CD14-positive monocyte (primary cell): ENCODE results near the gene PDAP1. TPM values are rescaled to one million over a fixed set of nuclear protein-coding genes. Genes with fewer than 3 reads are reported as not detected.

Source experiments
- DNase-seq, 3 donors: peaks; one replicate each; pipeline ENCODE4 v3.0.0-alpha.2; 2011 to 2022
- H2AFZ ChIP-seq: 2 replicates; pipeline ENCODE4 v1.6.0; 2012; ENCODE audit warnings: mild to moderate bottlenecking, low read depth, low read length, inconsistent platforms; ENCODE audit not compliant: insufficient read depth, poor library complexity, severe bottlenecking
- H3K27ac ChIP-seq, 2 donors: 1 replicate in 1 of 2; 2 replicates in 1 of 2; pipeline ENCODE4 v1.5.1; 2012 to 2013; ENCODE audit warnings: low read length in 2 of 2, control low read depth in 1 of 2, inconsistent platforms in 1 of 2, low read depth in 1 of 2, mild to moderate bottlenecking in 1 of 2
- H3K27me3 ChIP-seq, 2 donors: one replicate each; pipeline versions ENCODE4 v1.6.0 to v1.6.1; 2011 to 2013; ENCODE audit warnings: low read length in 2 of 2; ENCODE audit not compliant: control insufficient read depth in 2 of 2, insufficient read depth in 2 of 2
- H3K36me3 ChIP-seq, 2 donors: replicated peaks in 1 of 2; 1 replicate in 1 of 2; 2 replicates in 1 of 2; pipeline versions ENCODE4 v1.5.1 to v1.6.1; 2012 to 2013; ENCODE audit warnings: low read length in 2 of 2, control low read depth in 1 of 2, inconsistent platforms in 1 of 2, mild to moderate bottlenecking in 1 of 2; ENCODE audit not compliant: insufficient read depth in 2 of 2, control insufficient read depth in 1 of 2
- H3K4me1 ChIP-seq, 2 donors: 1 replicate in 1 of 2; 2 replicates in 1 of 2; pipeline versions ENCODE4 v1.5.1 to v1.6.1; 2012 to 2013; ENCODE audit warnings: low read length in 2 of 2, control low read depth in 1 of 2, inconsistent platforms in 1 of 2, mild to moderate bottlenecking in 1 of 2, moderate library complexity in 1 of 2; ENCODE audit not compliant: insufficient read depth in 2 of 2, control insufficient read depth in 1 of 2
- H3K4me2 ChIP-seq: replicated peaks from 2 replicates; pipeline ENCODE3; 2012; ENCODE audit warnings: low read length, moderate library complexity, mild to moderate bottlenecking; ENCODE audit not compliant: poor library complexity, severe bottlenecking; ENCODE audit errors: extremely low read depth
- H3K4me3 ChIP-seq, 3 experiments: fragments of 200-600 bp in 1 of 3; sonication (generic) in 1 of 3; replicated peaks in 1 of 3; 1 replicate in 2 of 3; 2 replicates in 1 of 3; pipeline ENCODE4 v1.5.1; 2011 to 2013; ENCODE audit warnings: low read length in 3 of 3, mild to moderate bottlenecking in 3 of 3, control low read depth in 2 of 3, low read depth in 2 of 3, inconsistent platforms in 1 of 3, moderate library complexity in 1 of 3
- H3K79me2 ChIP-seq: 2 replicates; pipeline ENCODE4 v1.6.0; 2012; ENCODE audit warnings: mild to moderate bottlenecking, control low read depth, inconsistent platforms, low read length, moderate library complexity; ENCODE audit not compliant: insufficient read depth
- H3K9ac ChIP-seq: 2 replicates; pipeline ENCODE4 v1.6.0; 2017; ENCODE audit warnings: low read length, mild to moderate bottlenecking; ENCODE audit not compliant: insufficient read depth, poor library complexity, severe bottlenecking
- H3K9me3 ChIP-seq, 2 donors: replicated peaks in 1 of 2; 1 replicate in 1 of 2; 2 replicates in 1 of 2; pipeline versions ENCODE4 v1.5.1 to v1.6.1; 2012 to 2013; ENCODE audit warnings: low read length in 2 of 2, control low read depth in 1 of 2; ENCODE audit not compliant: control insufficient read depth in 1 of 2, insufficient read depth in 1 of 2
- H4K20me1 ChIP-seq: 2 replicates; pipeline ENCODE4 v1.6.0; 2012; ENCODE audit warnings: mild to moderate bottlenecking, low read length, control low read depth, moderate library complexity; ENCODE audit not compliant: insufficient read depth
- H3K27ac Mint-ChIP-seq, 7 donors: one replicate each; pipeline ENCODE4 v1.8.0; 2020; ENCODE audit warnings: mild to moderate bottlenecking in 7 of 7, mixed read lengths in 7 of 7, moderate library complexity in 6 of 7, inconsistent platforms in 2 of 7
- H3K27me3 Mint-ChIP-seq, 3 donors: one replicate each; pipeline ENCODE4 v1.8.0; 2021 to 2022; ENCODE audit warnings: low read depth in 3 of 3, mild to moderate bottlenecking in 3 of 3, mixed read lengths in 3 of 3, moderate library complexity in 3 of 3, inconsistent platforms in 1 of 3
- H3K36me3 Mint-ChIP-seq, 2 donors: one replicate each; pipeline ENCODE4 v1.8.0; 2020; ENCODE audit warnings: mixed read lengths in 2 of 2, inconsistent platforms in 1 of 2, mild to moderate bottlenecking in 1 of 2
- H3K4me1 Mint-ChIP-seq: one replicate; pipeline ENCODE4 v1.8.0; 2020; ENCODE audit warnings: mild to moderate bottlenecking, mixed read lengths
- H3K4me3 Mint-ChIP-seq, 2 donors: one replicate each; pipeline ENCODE4 v1.8.0; 2020; ENCODE audit warnings: mild to moderate bottlenecking in 2 of 2, mixed read lengths in 2 of 2, moderate library complexity in 1 of 2
- H3K9me3 Mint-ChIP-seq, 7 donors: one replicate each; pipeline ENCODE4 v1.8.0; 2020 to 2022; ENCODE audit warnings: mixed read lengths in 7 of 7, mild to moderate bottlenecking in 6 of 7, moderate library complexity in 6 of 7, inconsistent platforms in 2 of 7
- CTCF ChIP-seq: fragments of 200-600 bp; IDR thresholded peaks from one replicate; pipeline ENCODE4 v1.8.0; 2022; ENCODE audit warnings: antibody characterized with exemption, mild to moderate bottlenecking
- WGBS: methylation state at CpG from one replicate; pipeline ENCODE4 v1.1.5; 2013; ENCODE audit warnings: missing lambda C conversion rate; ENCODE audit not compliant: insufficient coverage; 5-methylcytosine and 5-hydroxymethylcytosine counted together
- intact Hi-C, 2 donors: fragments of 100-400 bp; cut with micrococcal nuclease; formaldehyde crosslinking; loops; one replicate each; pipeline versions ENCODE4 v1.15.0 to v1.15.1; 2023
- polyA plus RNA-seq, 3 donors: library from polyadenylated mRNA; depleted of rRNA in 1 of 3; unstranded in 2 of 3; stranded (reverse) in 1 of 3; fragments of 300-500 nt in 2 of 3; fragments of >200 nt in 1 of 3; fragmentation: Illumina TruSeq in 2 of 3; gene quantifications; 1 replicate in 2 of 3; 2 replicates in 1 of 3; pipeline ENCODE4 v1.2.3, GENCODE V29; 2012 to 2021

Gene PDAP1
- polyA plus RNA-seq, 3 donors: 9.8 to 43.3 (median 16.2) TPM

GRCh38 chr7:99402854-99403253 is 5.5 kb downstream of the PDAP1 start:
- no peak for DNase-seq
- Mint-ChIP-seq H3K4me3 (no peak overlapping the region), H3K4me1 (peaks cover 24% of the 10 kb centered on the region), H3K9me3 (peaks cover 0 to 2% (median 0%) of the 10 kb centered on the region in 7 donors), H3K27me3 (peaks cover 0 to 2% (median 2%) of the 10 kb centered on the region in 3 donors), H3K36me3 (peaks cover 38 to 52% of the 10 kb centered on the region in 2 donors), H3K27ac (no peak overlapping the region)
- Histone ChIP-seq H4K20me1 (peaks cover 92% of the 10 kb centered on the region), H3K4me1 (peaks cover 14 to 15% of the 10 kb centered on the region in 2 donors), H3K27ac (no peak overlapping the region), H3K4me3 (no peak overlapping the region), H3K27me3 (no peaks in the 10 kb centered on the region), H3K9ac (no peak overlapping the region), H3K4me2 (no peak overlapping the region), H3K79me2 (peaks cover 49% of the 10 kb centered on the region), H3K9me3 (no peaks in the 10 kb centered on the region), H3K36me3 (peaks cover 35 to 58% of the 10 kb centered on the region in 2 donors), H2AFZ (no peak overlapping the region)
- no peak for TF ChIP-seq CTCF
- intact Hi-C loops: loop anchor here in 1 of 2 donors (10.0 kb wide), 1 partner anchor 102 kb away; the partner anchor contains the start of genes ZKSCAN5 and ZNF394
- WGBS: 100% methylated on average over 3 of the region's 3 CpGs

- H3K4me2 ChIP-seq: no peak overlapping the region
- no peak overlapping the region for H2AFZ ChIP-seq
- peak overlapping the region; percentile 31 to 59 for H3K27ac ChIP-seq
- 88% methylated on average over 5 of the region's 6 CpGs for WGBS
- peaks cover 93% of the 10 kb centered on the region for H4K20me1 ChIP-seq
- no peaks in the 10 kb centered on the region for H3K9me3 ChIP-seq
- Mint-ChIP-seq H3K4me1 (peaks cover 8% of the 10 kb centered on the region), H3K36me3 (peaks cover 62 to 80% of the 10 kb centered on the region in 2 donors), H3K9me3 (peaks cover 0 to 2% (median 0%) of the 10 kb centered on the region in 7 donors), H3K27ac (peak overlapping the region in 5 of 7 donors; percentile 37 to 80 (median 65)), H3K4me3 (no peak overlapping the region), H3K27me3 (peaks cover 0 to under 1% (median 0%) of the 10 kb centered on the region in 3 donors)
- TF ChIP-seq CTCF: no peak
- no peaks in the 10 kb centered on the region for H3K4me1 ChIP-seq
- no peaks in the 10 kb centered on the region for H3K27me3 ChIP-seq
- peaks cover 64 to 84% of the 10 kb centered on the region in 2 donors for H3K36me3 ChIP-seq
- no peak overlapping the region for H3K4me3 ChIP-seq
- no peak overlapping the region for H3K9ac ChIP-seq
- DNase-seq: no peak
- peaks cover 28% of the 10 kb centered on the region for H3K79me2 ChIP-seq
- intact Hi-C loops: no loop called here
These were observed 8.8 kb downstream of the PDAP1 start for GRCh38 chr7:99399597-99399996.
